Thyroid gland (tissue), 4 donors: ENCODE measurements around the gene ZNF579. TPM values are rescaled to one million over a fixed set of nuclear protein-coding genes. Genes with fewer than 3 reads are reported as not detected.
"Not testable (repeated sequence)": the region's sequence is repeated elsewhere in the genome, so short reads cannot be mapped to it uniquely, and the experiment has no call there.

Experiments
- DNase-seq, 2 donors: peaks; one replicate each; pipeline ENCODE4 v3.0.0-alpha.2; 2019
- H3K27ac ChIP-seq, 3 donors: fragments of 200-600 bp; sonication (generic); 1 replicate in 2 of 3; 2 replicates in 1 of 3; pipeline ENCODE4 v1.5.1; 2016 to 2019; ENCODE audit warnings: mild to moderate bottlenecking in 1 of 3, moderate library complexity in 1 of 3
- H3K27me3 ChIP-seq: fragments of 200-600 bp; sonication (generic); one replicate; pipeline ENCODE4 v1.5.1; 2019
- H3K36me3 ChIP-seq, 2 donors: fragments of 200-600 bp; sonication (generic); one replicate each; pipeline ENCODE4 v1.5.1; 2016 to 2019
- H3K4me1 ChIP-seq, 2 donors: fragments of 200-600 bp; sonication (generic); one replicate each; pipeline ENCODE4 v1.5.1; 2017 to 2019
- H3K4me3 ChIP-seq, 3 donors: fragments of 200-600 bp; sonication (generic); replicated peaks in 1 of 3; 1 replicate in 2 of 3; 2 replicates in 1 of 3; pipeline ENCODE4 v1.5.1; 2016; ENCODE audit warnings: mild to moderate bottlenecking in 1 of 3
- H3K9me3 ChIP-seq: fragments of 200-600 bp; sonication (generic); one replicate; pipeline ENCODE4 v1.5.1; 2017
- CTCF ChIP-seq, 6 experiments: fragments of 200-600 bp in 3 of 6; fragments of 450-650 bp in 3 of 6; sonication (generic) in 3 of 6; IDR thresholded peaks; one replicate each; pipeline ENCODE4 v1.5.1; 2016 to 2019; ENCODE audit warnings: antibody characterized with exemption in 6 of 6, mild to moderate bottlenecking in 2 of 6, inconsistent platforms in 1 of 6, moderate library complexity in 1 of 6
- POLR2A ChIP-seq, 2 donors: fragments of 450-650 bp; IDR thresholded peaks; one replicate each; pipeline ENCODE4 v1.6.1; 2017; ENCODE audit warnings: antibody characterized with exemption in 2 of 2, mild to moderate bottlenecking in 2 of 2, moderate library complexity in 1 of 2
- WGBS, 2 donors: methylation state at CpG; one replicate each; pipeline ENCODE4 v1.1.5; 2017; 5-methylcytosine and 5-hydroxymethylcytosine counted together
- intact Hi-C: fragments of 100-400 bp; cut with DNase I; formaldehyde crosslinking; loops from one replicate; pipeline ENCODE4 v1.15.1; 2023
- total RNA-seq, 4 donors: library from RNA; depleted of rRNA; stranded (reverse); fragments of >200 nt; gene quantifications; one replicate each; pipeline ENCODE4 v1.2.3, GENCODE V29; 2016

Gene ZNF579
- total RNA-seq, 4 donors from 2014 or later: 4.0 to 7.5 (median 6.6) TPM

GRCh38 chr19:55585658-55586339 lies 5.2 kb upstream of the ZNF579 start:
- WGBS, 2 donors: 3 to 4% methylated on average over 23 to 24 of the region's 36 CpGs
- Histone ChIP-seq H3K27me3 (no peaks in the 10 kb centered on the region), H3K27ac (peak overlapping the region; percentile 61 to 74 (median 69)), H3K36me3 (no peaks in the 10 kb centered on the region), H3K4me3 (peak overlapping the region in 1 of 3 donors; percentile 27), H3K9me3 (no peaks in the 10 kb centered on the region), H3K4me1 (peaks cover 15 to 31% of the 10 kb centered on the region in 2 donors)
- DNase-seq: peak; percentile 95
- TF ChIP-seq POLR2A (IDR thresholded peaks at IDR 0.05): peak in 1 of 2 donors; percentile 20
- TF ChIP-seq CTCF (IDR thresholded peaks at IDR 0.05): no peak
- intact Hi-C loops: no loop called here

GRCh38 chr19:55584871-55585270 lies 4.2 kb upstream of the ZNF579 start:
- intact Hi-C loops: no loop called here
- TF ChIP-seq CTCF (IDR thresholded peaks at IDR 0.05) (no peak), POLR2A (IDR thresholded peaks at IDR 0.05) (no peak)
- Histone ChIP-seq H3K27me3 (no peaks in the 10 kb centered on the region), H3K9me3 (no peaks in the 10 kb centered on the region), H3K27ac (peak overlapping the region in 2 of 3 donors; percentile 61 to 74), H3K4me1 (peaks cover 15 to 32% of the 10 kb centered on the region in 2 donors), H3K36me3 (no peaks in the 10 kb centered on the region), H3K4me3 (no peak overlapping the region)
- 72 to 73% methylated on average over 10 to 11 of the region's 11 CpGs for WGBS, 2 donors
- DNase-seq: no peak

GRCh38 chr19:55583897-55584296 lies 3.2 kb upstream of the ZNF579 start:
- H3K36me3 ChIP-seq, H3K27ac ChIP-seq, DNase-seq, H3K4me3 ChIP-seq, intact Hi-C loops, H3K27me3 ChIP-seq, H3K9me3 ChIP-seq: not testable (repeated sequence)
- 71 to 76% methylated on average over 8 of the region's 8 CpGs for WGBS, 2 donors
- peaks cover 15 to 37% of the 10 kb centered on the region in 2 donors for H3K4me1 ChIP-seq

- H3K9me3 ChIP-seq, H3K4me3 ChIP-seq, intact Hi-C loops, H3K27me3 ChIP-seq, DNase-seq: not testable (repeated sequence)
- 76 to 79% methylated on average over 4 of the region's 4 CpGs for WGBS, 2 donors
- H3K36me3 ChIP-seq: peaks cover 7 to 16% of the 10 kb centered on the region in 2 donors
- H3K4me1 ChIP-seq: peaks cover 15 to 31% of the 10 kb centered on the region in 2 donors
- peak overlapping the region; percentile 92 to 96 (median 95) for H3K27ac ChIP-seq
Observed at GRCh38 chr19:55582284-55582683, 1.6 kb upstream of the ZNF579 start.

GRCh38 chr19:55581823-55582223 lies 1.2 kb upstream of the ZNF579 start:
- Histone ChIP-seq H3K4me1 (peaks cover 12 to 26% of the 10 kb centered on the region in 2 donors), H3K4me3 (no peak overlapping the region)

More at GRCh38 chr19:55581823-55582223, 1.2 kb upstream of the ZNF579 start:
- DNase-seq: peak; percentile 59 to 62
- peaks cover 11 to 18% of the 10 kb centered on the region in 2 donors for H3K36me3 ChIP-seq
- H3K27me3 ChIP-seq: no peaks in the 10 kb centered on the region
- H3K9me3 ChIP-seq: no peaks in the 10 kb centered on the region
- TF ChIP-seq CTCF (IDR thresholded peaks at IDR 0.05) (no peak), POLR2A (IDR thresholded peaks at IDR 0.05) (peak in 1 of 2 donors; percentile 16)
- WGBS, 2 donors: 8 to 30% methylated on average over 6 of the region's 6 CpGs
- intact Hi-C loops: no loop called here
- peak overlapping the region; percentile 95 to 97 (median 96) for H3K27ac ChIP-seq
